ENCODE data around the gene CCAR1. TPM values are rescaled to one million over a fixed set of nuclear protein-coding genes. Genes with fewer than 3 reads are reported as not detected.
"Not testable (repeated sequence)": the region's sequence is repeated elsewhere in the genome, so short reads cannot be mapped to it uniquely, and the experiment has no call there.

The CCAR1 gene
- total RNA-seq, 2 donors from 2014 or later: 89.5 to 108 TPM

- Histone ChIP-seq H3K9me3 (ENCODE audit: control insufficient read depth, low read length) (no peaks in the 10 kb centered on the region), H3K27me3 (ENCODE audit: control insufficient read depth, insufficient read depth, low read length, poor library complexity, severe bottlenecking) (no peaks in the 10 kb centered on the region), H3K36me3 (ENCODE audit: control insufficient read depth, insufficient read depth, low read length) (no peaks in the 10 kb centered on the region), H3K9ac (ENCODE audit: extremely low read depth, low read length, poor library complexity, severe bottlenecking) (no peak overlapping the region), H3K4me1 (ENCODE audit: control insufficient read depth, insufficient read depth, low read length) (no peaks in the 10 kb centered on the region), H3K4me3 (ENCODE audit: low read length) (no peak overlapping the region), H3K27ac (ENCODE audit: low read depth, low read length) (no peak overlapping the region)
- TF ChIP-seq CTCF (conservative IDR thresholded peaks at IDR 0.05): no peak
- DNase-seq: no peak
- Mint-ChIP-seq H3K9me3 (no peaks in the 10 kb centered on the region), H3K27me3 (ENCODE audit: insufficient read depth) (no peaks in the 10 kb centered on the region), H3K4me1 (peaks cover 2% of the 10 kb centered on the region), H3K36me3 (ENCODE audit: low read depth) (no peaks in the 10 kb centered on the region), H3K27ac (no peak overlapping the region), H3K4me3 (no peak overlapping the region)
- WGBS, 2 experiments (ENCODE audit: insufficient coverage in 1 of 2, insufficient read length in 1 of 2): 88 to 93% methylated on average over 3 to 4 of the region's 4 CpGs
Measured at GRCh38 chr10:68816796-68817412, 95.9 kb downstream of the CCAR1 start.

- 100% methylated on average over 1 of the region's 1 CpG for WGBS, 2 experiments (ENCODE audit: insufficient coverage in 1 of 2, insufficient read length in 1 of 2)
- not testable (repeated sequence) for H3K27ac Mint-ChIP-seq
Measured at GRCh38 chr10:68820359-68820758, 99.3 kb downstream of the CCAR1 start.

GRCh38 chr10:68822626-68823025 lies 101.6 kb downstream of the CCAR1 start:
- H3K4me3 ChIP-seq (ENCODE audit: low read length); H3K4me1 ChIP-seq (ENCODE audit: control insufficient read depth, insufficient read depth, low read length); H3K4me3 Mint-ChIP-seq; H3K9me3 Mint-ChIP-seq; H3K36me3 ChIP-seq (ENCODE audit: control insufficient read depth, insufficient read depth, low read length); H3K9me3 ChIP-seq (ENCODE audit: control insufficient read depth, low read length); DNase-seq; H3K27ac ChIP-seq (ENCODE audit: low read depth, low read length); H3K27ac Mint-ChIP-seq; H3K36me3 Mint-ChIP-seq (ENCODE audit: low read depth); H3K27me3 ChIP-seq (ENCODE audit: control insufficient read depth, insufficient read depth, low read length, poor library complexity, severe bottlenecking); H3K9ac ChIP-seq (ENCODE audit: extremely low read depth, low read length, poor library complexity, severe bottlenecking); H3K4me1 Mint-ChIP-seq: not testable (repeated sequence)
- 88 to 95% methylated on average over 1 to 2 of the region's 2 CpGs for WGBS, 2 experiments (ENCODE audit: insufficient coverage in 1 of 2, insufficient read length in 1 of 2)
- H3K27me3 Mint-ChIP-seq (ENCODE audit: insufficient read depth): peaks cover 17% of the 10 kb centered on the region

More at GRCh38 chr10:68820359-68820758, 99.3 kb downstream of the CCAR1 start:
- not testable (repeated sequence) for H3K9ac ChIP-seq (ENCODE audit: extremely low read depth, low read length, poor library complexity, severe bottlenecking); H3K4me3 ChIP-seq (ENCODE audit: low read length); DNase-seq; H3K36me3 ChIP-seq (ENCODE audit: control insufficient read depth, insufficient read depth, low read length); H3K27me3 ChIP-seq (ENCODE audit: control insufficient read depth, insufficient read depth, low read length, poor library complexity, severe bottlenecking); H3K27me3 Mint-ChIP-seq (ENCODE audit: insufficient read depth); H3K4me1 ChIP-seq (ENCODE audit: control insufficient read depth, insufficient read depth, low read length); H3K9me3 Mint-ChIP-seq; H3K36me3 Mint-ChIP-seq (ENCODE audit: low read depth); H3K9me3 ChIP-seq (ENCODE audit: control insufficient read depth, low read length); H3K4me3 Mint-ChIP-seq; H3K4me1 Mint-ChIP-seq; H3K27ac ChIP-seq (ENCODE audit: low read depth, low read length)

- Histone ChIP-seq H3K4me3 (ENCODE audit: low read length) (peak within 1 kb of the TSS; percentile 84), H3K9me3 (ENCODE audit: control insufficient read depth, low read length) (no peaks in the 10 kb centered on the region), H3K4me1 (ENCODE audit: control insufficient read depth, insufficient read depth, low read length) (no peaks in the 10 kb centered on the region), H3K27me3 (ENCODE audit: control insufficient read depth, insufficient read depth, low read length, poor library complexity, severe bottlenecking) (peaks cover 11% of the 10 kb centered on the region), H3K9ac (ENCODE audit: extremely low read depth, low read length, poor library complexity, severe bottlenecking) (peak within 1 kb of the TSS; percentile 55), H3K27ac (ENCODE audit: low read depth, low read length) (no peak within 1 kb of the TSS), H3K36me3 (ENCODE audit: control insufficient read depth, insufficient read depth, low read length) (no peaks in the 10 kb centered on the region)
- peak; percentile 31 for TF ChIP-seq CTCF (conservative IDR thresholded peaks at IDR 0.05)
- Mint-ChIP-seq H3K9me3 (peaks cover 3% of the 10 kb centered on the region), H3K36me3 (ENCODE audit: low read depth) (no peaks in the 10 kb centered on the region), H3K27ac (peak within 1 kb of the TSS; percentile 81), H3K4me3 (peak within 1 kb of the TSS; percentile 67), H3K27me3 (ENCODE audit: insufficient read depth) (peaks cover 35% of the 10 kb centered on the region), H3K4me1 (no peaks in the 10 kb centered on the region)
- 10 to 23% methylated on average over 13 to 63 of the region's 63 CpGs for WGBS, 2 experiments (ENCODE audit: insufficient coverage in 1 of 2, insufficient read length in 1 of 2)
- peak; percentile 91 for DNase-seq
Measured at GRCh38 chr10:68826764-68827591, 105.9 kb downstream of the CCAR1 start, which contains the start of gene STOX1. Gene STOX1 (plus strand): TSS chr10:68827531. CDS start chr10:68827624, 93 bp downstream.

- not testable (repeated sequence) for H3K27ac Mint-ChIP-seq; H3K9ac ChIP-seq (ENCODE audit: extremely low read depth, low read length, poor library complexity, severe bottlenecking)
Measured at GRCh38 chr10:68827592-68827959, 106.5 kb downstream of the CCAR1 start.

More at GRCh38 chr10:68827592-68827959, 106.5 kb downstream of the CCAR1 start:
- H3K4me1 Mint-ChIP-seq; H3K9me3 ChIP-seq (ENCODE audit: control insufficient read depth, low read length); H3K36me3 Mint-ChIP-seq (ENCODE audit: low read depth); H3K9me3 Mint-ChIP-seq; H3K27ac ChIP-seq (ENCODE audit: low read depth, low read length); H3K4me1 ChIP-seq (ENCODE audit: control insufficient read depth, insufficient read depth, low read length); DNase-seq; H3K36me3 ChIP-seq (ENCODE audit: control insufficient read depth, insufficient read depth, low read length): not testable (repeated sequence)
- peaks cover 11% of the 10 kb centered on the region for H3K27me3 ChIP-seq (ENCODE audit: control insufficient read depth, insufficient read depth, low read length, poor library complexity, severe bottlenecking)
- peak overlapping the region; percentile 84 for H3K4me3 ChIP-seq (ENCODE audit: low read length)
- H3K27me3 Mint-ChIP-seq (ENCODE audit: insufficient read depth): peaks cover 32% of the 10 kb centered on the region
- 0% methylated on average over 7 of the region's 58 CpGs; no CpG with 5 or more reads in 1 of the 2 experiments for WGBS, 2 experiments (ENCODE audit: insufficient coverage in 1 of 2, insufficient read length in 1 of 2)
- peak overlapping the region; percentile 67 for H3K4me3 Mint-ChIP-seq

Measured in endodermal cell (in vitro differentiated cells).